DOHH2 (cell line): Measurements from ENCODE around the gene ING2.

Experiments used
- H3F3A ChIP-seq: fragments of 200-600 bp; sonication (generic), shearing (Covaris generic); 2 replicates; pipeline ENCODE4 v1.6.0; 2016; ENCODE audit warnings: antibody characterized with exemption, mild to moderate bottlenecking; ENCODE audit not compliant: control insufficient read depth, insufficient read depth
- H3K27ac ChIP-seq: fragments of 200-600 bp; sonication (generic); 2 replicates; pipeline ENCODE4 v1.5.1; 2014; ENCODE audit warnings: low read depth, mild to moderate bottlenecking, low read length, moderate library complexity
- H3K27me3 ChIP-seq: fragments of 200-600 bp; sonication (generic); 2 replicates; pipeline ENCODE4 v1.6.1; 2014; ENCODE audit warnings: mild to moderate bottlenecking, low read length, mixed read lengths; ENCODE audit not compliant: control insufficient read depth
- H3K36me3 ChIP-seq: fragments of 200-600 bp; sonication (generic); 2 replicates; pipeline ENCODE4 v1.6.1; 2014; ENCODE audit warnings: mild to moderate bottlenecking, low read length, moderate library complexity, mixed read lengths; ENCODE audit not compliant: control insufficient read depth
- H3K4me1 ChIP-seq: fragments of 200-600 bp; sonication (generic); 2 replicates; pipeline ENCODE4 v1.6.1; 2014; ENCODE audit warnings: mild to moderate bottlenecking, low read length, mixed read lengths; ENCODE audit not compliant: control insufficient read depth
- H3K4me2 ChIP-seq: fragments of 200-600 bp; sonication (generic); 2 replicates; pipeline ENCODE4 v1.6.0; 2014; ENCODE audit warnings: mild to moderate bottlenecking, low read length, moderate library complexity
- H3K4me3 ChIP-seq: fragments of 200-600 bp; sonication (generic); 2 replicates; pipeline ENCODE4 v1.5.1; 2014; ENCODE audit warnings: mild to moderate bottlenecking, low read length, mixed read lengths
- H3K79me2 ChIP-seq: fragments of 200-600 bp; sonication (generic); 2 replicates; pipeline ENCODE4 v1.6.1; 2014; ENCODE audit warnings: mild to moderate bottlenecking, low read length, mixed read lengths; ENCODE audit not compliant: control insufficient read depth
- H3K9me2 ChIP-seq: fragments of 200-600 bp; sonication (generic); replicated peaks from 2 replicates; pipeline ENCODE4 v1.6.1; 2014; ENCODE audit warnings: mild to moderate bottlenecking, low read length, mixed read lengths; ENCODE audit not compliant: control insufficient read depth
- H3K9me3 ChIP-seq: fragments of 200-600 bp; sonication (generic); 2 replicates; pipeline ENCODE4 v1.6.1; 2014; ENCODE audit warnings: antibody characterized with exemption, low read length, mixed read lengths; ENCODE audit not compliant: control insufficient read depth, insufficient read depth
- H4K20me1 ChIP-seq: fragments of 200-600 bp; sonication (generic); 2 replicates; pipeline ENCODE4 v1.6.0; 2014; ENCODE audit warnings: low read depth, mild to moderate bottlenecking, antibody characterized with exemption, low read length, moderate library complexity; ENCODE audit not compliant: control insufficient read depth, insufficient read depth
- CTCF ChIP-seq: fragments of 200-600 bp; sonication (generic); IDR thresholded peaks from one replicate; pipeline ENCODE4 v1.5.1; 2014; ENCODE audit warnings: antibody characterized with exemption, mild to moderate bottlenecking, low read depth, low read length; ENCODE audit not compliant: poor library complexity, severe bottlenecking
- EZH2phosphoT487 ChIP-seq: fragments of 200-600 bp; sonication (generic); IDR thresholded peaks from 2 replicates; pipeline ENCODE4 v1.6.1; 2017; ENCODE audit warnings: borderline replicate concordance, mild to moderate bottlenecking, antibody characterized with exemption, low read length, moderate library complexity, mixed read lengths

The ING2 gene

GRCh38 chr4:183527326-183527725, 22.5 kb downstream of the ING2 start:
- H3K79me2 ChIP-seq: no peaks in the 10 kb centered on the region
- H3F3A ChIP-seq: no peaks in the 10 kb centered on the region
- no peaks in the 10 kb centered on the region for H4K20me1 ChIP-seq
- no peak overlapping the region for H3K4me3 ChIP-seq
- TF ChIP-seq EZH2phosphoT487 (no peak), CTCF (no peak)
- H3K9me2 ChIP-seq: no peaks in the 10 kb centered on the region
- H3K27ac ChIP-seq: no peak overlapping the region
- H3K4me1 ChIP-seq: no peaks in the 10 kb centered on the region
- peaks cover 8% of the 10 kb centered on the region for H3K27me3 ChIP-seq
- H3K4me2 ChIP-seq: no peak overlapping the region
- no peaks in the 10 kb centered on the region for H3K9me3 ChIP-seq
- H3K36me3 ChIP-seq: no peaks in the 10 kb centered on the region

GRCh38 chr4:183532821-183533220, 28.0 kb downstream of the ING2 start:
- no peaks in the 10 kb centered on the region for H3K9me3 ChIP-seq
- no peaks in the 10 kb centered on the region for H3K4me1 ChIP-seq
- H3K27ac ChIP-seq: no peak overlapping the region
- no peak overlapping the region for H3K4me3 ChIP-seq
- no peaks in the 10 kb centered on the region for H4K20me1 ChIP-seq
- no peaks in the 10 kb centered on the region for H3F3A ChIP-seq
- H3K79me2 ChIP-seq: no peaks in the 10 kb centered on the region
- H3K9me2 ChIP-seq: no peaks in the 10 kb centered on the region
- H3K27me3 ChIP-seq: peaks cover 5% of the 10 kb centered on the region
- TF ChIP-seq CTCF: no peak
- H3K4me2 ChIP-seq: no peak overlapping the region
- H3K36me3 ChIP-seq: no peaks in the 10 kb centered on the region

- Histone ChIP-seq H3K4me1 (no peaks in the 10 kb centered on the region), H3K36me3 (no peaks in the 10 kb centered on the region), H3K9me3 (no peaks in the 10 kb centered on the region), H3F3A (no peaks in the 10 kb centered on the region), H3K9me2 (no peaks in the 10 kb centered on the region), H3K4me3 (no peak overlapping the region), H3K4me2 (no peak overlapping the region), H3K27ac (no peak overlapping the region), H4K20me1 (no peaks in the 10 kb centered on the region), H3K27me3 (peaks cover 5% of the 10 kb centered on the region), H3K79me2 (no peaks in the 10 kb centered on the region)
- TF ChIP-seq EZH2phosphoT487: no peak
- TF ChIP-seq CTCF: no peak
Observed at GRCh38 chr4:183533698-183534097, 28.8 kb downstream of the ING2 start.

- Histone ChIP-seq H3K4me2 (no peak overlapping the region), H3K4me1 (no peaks in the 10 kb centered on the region), H4K20me1 (no peaks in the 10 kb centered on the region), H3K36me3 (no peaks in the 10 kb centered on the region), H3K27me3 (peaks cover 3% of the 10 kb centered on the region; the same call in 1 of the 2 replicates), H3F3A (no peaks in the 10 kb centered on the region), H3K27ac (no peak overlapping the region), H3K4me3 (no peak overlapping the region), H3K79me2 (no peaks in the 10 kb centered on the region), H3K9me2 (no peaks in the 10 kb centered on the region), H3K9me3 (no peaks in the 10 kb centered on the region)
- TF ChIP-seq EZH2phosphoT487: no peak
Observed at GRCh38 chr4:183540410-183541009, 35.7 kb downstream of the ING2 start.
